ENCODE results near the gene OR51B4. TPM values are rescaled to one million over a fixed set of nuclear protein-coding genes. Genes with fewer than 3 reads are reported as not detected.

OR51B4 gene
- total and polyA plus RNA-seq, 9 of the 15 experiments (the other 6 are each of a cell fraction or from before 2014, with no cell fraction given) = 17.1 to 64.6 (median 39.9) TPM

- in situ Hi-C loops (cut with MboI) = loop anchor here (5.0 kb wide), 2 partner anchors 44 to 164 kb away; no protein-coding TSS in a partner anchor
- no peak for TF ChIP-seq NFIX (CRISPR knock-in tag; IDR thresholded peaks at IDR 0.05; ENCODE audit: low read depth)
- TF ChIP-seq ZNF644 (tag; IDR thresholded peaks at IDR 0.05; ENCODE audit: low read depth) = peak; percentile 30; the same call in 1 of the 2 replicates
- TF ChIP-seq ZNF311 (CRISPR knock-in tag; IDR thresholded peaks at IDR 0.05) = peak; percentile 27; the same call in 1 of the 2 replicates
- no peak for TF ChIP-seq MCM5 (IDR thresholded peaks at IDR 0.05; ENCODE audit: low read depth)
- peak; percentile 37 for TF ChIP-seq RBBP5 (IDR thresholded peaks at IDR 0.05; ENCODE audit: borderline replicate concordance, insufficient read depth, low read length, poor library complexity, severe bottlenecking)
- ATAC-seq (no peak), FAIRE-seq (no peak), DNase-seq (ENCODE audit: extremely low read depth in 1 of 4, low spot score in 3 of 4) (no peak)
- BruUV-seq (replicated peaks) = no TSS peak
- 23% methylated on average over 4 of the region's 4 CpGs for WGBS (ENCODE audit: insufficient coverage, low coverage, missing lambda C conversion rate)
- Histone ChIP-seq H3K36me3 (ENCODE audit: control insufficient read depth, insufficient read depth, low read length) (peaks cover 29% of the 10 kb centered on the region), H3K9me3 (replicated peaks; ENCODE audit: control insufficient read depth, insufficient read depth, low read depth, low read length) (no peaks in the 10 kb centered on the region), H3K4me2 (ENCODE audit: insufficient read depth, low read length) (peak overlapping the region; percentile 80), H3K4me1 (replicated peaks in 1 of 2; ENCODE audit: control insufficient read depth in 2 of 2, insufficient read depth in 2 of 2, low read length in 2 of 2) (peaks cover 21 to 86% of the 10 kb centered on the region in 2 experiments; a peak in 4 of 5 replicates), H3K79me2 (ENCODE audit: control insufficient read depth, insufficient read depth, low read length) (peaks cover 95% of the 10 kb centered on the region), H3K9me1 (ENCODE audit: control insufficient read depth, insufficient read depth, low read length) (no peaks in the 10 kb centered on the region), H4K20me1 (replicated peaks; ENCODE audit: control insufficient read depth, insufficient read depth, low read length) (no peaks in the 10 kb centered on the region), H3K4me3 (no peak overlapping the region), H2AFZ (ENCODE audit: low read depth, low read length) (no peak overlapping the region), H3K27ac (ENCODE audit: extremely low read depth, low read depth, low read length) (peak overlapping the region; percentile 77), H3K9ac (ENCODE audit: insufficient read depth in 1 of 2, low read depth in 2 of 2, low read length in 2 of 2) (peak overlapping the region in 1 of 2 experiments; percentile 56; a peak in 2 of 4 replicates), H3K27me3 (ENCODE audit: control insufficient read depth in 2 of 2, insufficient read depth in 2 of 2, low read length in 2 of 2) (no peaks in the 10 kb centered on the region)
- ChIA-PET POLR2A (interaction anchor here (0.9 to 6.4 kb wide), 6 partner anchors 8 to 38 kb away, joined by 3 to 40 read pairs (median 4); partner anchors contain the start of gene HBE1), CTCF (ENCODE audit: low intra/inter-chr PET ratio) (interaction anchor here (0.8 kb wide), 1 partner anchor 81 kb away, joined by 4 read pairs; no protein-coding TSS in a partner anchor)
- intact Hi-C loops (cut with micrococcal nuclease) = loop anchor here (10.0 kb wide), 2 partner anchors 219 to 309 kb away; partner anchors contain the start of genes TRIM6 and UBQLN3
Observed at GRCh38 chr11:5285703-5286340, 15.9 kb downstream of the OR51B4 start.
